Fibroblast of lung (primary cell): Measurements from ENCODE around the gene IRF2BPL.

Experiments used
- EZH2 ChIP-seq: IDR thresholded peaks from 2 replicates; pipeline ENCODE4 v1.5.1; 2012; ENCODE audit warnings: low read length, control low read depth, mild to moderate bottlenecking; ENCODE audit errors: missing control alignments
- TF ChIP-seq, protein P1 (sequence below), 2 donors: IDR thresholded peaks in 1 of 2; conservative IDR thresholded peaks in 1 of 2; 1 replicate in 1 of 2; 2 replicates in 1 of 2; pipeline ENCODE4 v1.5.1; 2011 to 2012; ENCODE audit warnings: low read length in 2 of 2, control low read depth in 1 of 2, inconsistent platforms in 1 of 2, low read depth in 1 of 2, mild to moderate bottlenecking in 1 of 2

DNA sequence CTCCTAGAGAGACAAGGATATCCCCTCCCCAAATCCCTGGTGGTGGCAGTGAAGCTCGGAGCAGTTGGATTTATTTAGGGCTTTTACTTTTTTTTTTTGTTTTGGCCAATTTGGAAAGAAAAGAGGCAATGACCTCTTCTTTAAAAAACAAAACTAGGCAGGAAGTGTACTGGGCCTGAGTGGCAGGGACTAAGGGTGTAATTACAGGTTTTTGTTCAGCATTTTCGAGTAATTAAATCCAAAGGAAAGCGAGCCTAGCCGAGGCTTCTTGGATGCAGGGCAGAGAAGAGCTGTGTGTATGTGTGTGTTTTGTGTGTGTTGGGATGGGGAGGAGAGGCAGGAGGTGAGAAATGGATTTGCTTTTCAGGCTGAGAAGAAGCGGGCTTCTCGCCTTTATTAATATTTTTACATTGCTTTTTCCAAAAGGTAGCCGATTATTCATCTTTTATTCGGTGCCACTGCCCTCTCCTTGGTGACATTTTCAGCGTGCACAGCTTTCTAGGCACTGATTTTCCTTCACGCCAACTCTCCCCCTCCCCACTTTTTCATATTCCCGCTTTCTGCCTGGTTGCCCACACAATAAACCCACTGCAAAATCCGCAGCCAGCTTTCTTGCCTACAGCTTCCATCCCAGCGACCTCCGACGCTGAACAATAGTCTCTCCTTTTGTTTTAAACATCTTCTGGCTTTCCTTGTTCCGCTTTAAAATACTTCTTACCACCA is 8.9 kb upstream of the IRF2BPL start:
- TF ChIP-seq, protein P1, sequence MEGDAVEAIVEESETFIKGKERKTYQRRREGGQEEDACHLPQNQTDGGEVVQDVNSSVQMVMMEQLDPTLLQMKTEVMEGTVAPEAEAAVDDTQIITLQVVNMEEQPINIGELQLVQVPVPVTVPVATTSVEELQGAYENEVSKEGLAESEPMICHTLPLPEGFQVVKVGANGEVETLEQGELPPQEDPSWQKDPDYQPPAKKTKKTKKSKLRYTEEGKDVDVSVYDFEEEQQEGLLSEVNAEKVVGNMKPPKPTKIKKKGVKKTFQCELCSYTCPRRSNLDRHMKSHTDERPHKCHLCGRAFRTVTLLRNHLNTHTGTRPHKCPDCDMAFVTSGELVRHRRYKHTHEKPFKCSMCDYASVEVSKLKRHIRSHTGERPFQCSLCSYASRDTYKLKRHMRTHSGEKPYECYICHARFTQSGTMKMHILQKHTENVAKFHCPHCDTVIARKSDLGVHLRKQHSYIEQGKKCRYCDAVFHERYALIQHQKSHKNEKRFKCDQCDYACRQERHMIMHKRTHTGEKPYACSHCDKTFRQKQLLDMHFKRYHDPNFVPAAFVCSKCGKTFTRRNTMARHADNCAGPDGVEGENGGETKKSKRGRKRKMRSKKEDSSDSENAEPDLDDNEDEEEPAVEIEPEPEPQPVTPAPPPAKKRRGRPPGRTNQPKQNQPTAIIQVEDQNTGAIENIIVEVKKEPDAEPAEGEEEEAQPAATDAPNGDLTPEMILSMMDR (conservative IDR thresholded peaks at IDR 0.05 in 1 of 2, IDR thresholded peaks at IDR 0.05 in 1 of 2; ENCODE audit: low read depth in 1 of 2, low read length in 2 of 2) = no peak
- no peak for TF ChIP-seq EZH2
